GM23338 (cell line): ENCODE data around the gene PTPRN2.

Experiments
- CREB1 ChIP-seq: fragments of 250-450 bp; sonication (Bioruptor Pico); IDR thresholded peaks from 2 replicates; pipeline ENCODE4 v1.5.0; 2020; ENCODE audit warnings: low read depth, mild to moderate bottlenecking, moderate library complexity
- ETS1 ChIP-seq: IDR thresholded peaks from 2 replicates; pipeline ENCODE4 v1.6.1; 2016; ENCODE audit warnings: antibody characterized with exemption
- EZH2phosphoT487 ChIP-seq: fragments of 200-600 bp; sonication (generic); IDR thresholded peaks from one replicate; pipeline ENCODE4 v1.8.1; 2018; ENCODE audit warnings: antibody characterized with exemption; ENCODE audit not compliant: unreplicated experiment
- POLR2AphosphoS5 ChIP-seq: IDR thresholded peaks from 2 replicates; pipeline ENCODE4 v1.6.1; 2016; ENCODE audit warnings: antibody characterized with exemption, low read depth
- REST ChIP-seq: IDR thresholded peaks from one replicate; pipeline ENCODE4 v1.6.1; 2018; ENCODE audit warnings: antibody characterized with exemption; ENCODE audit not compliant: unreplicated experiment
- TF ChIP-seq, protein P1 (sequence below), 2 experiments: fragments of 200-600 bp in 1 of 2; sonication (generic) in 1 of 2; conservative IDR thresholded peaks; 2 replicates each; pipeline versions ENCODE4 v1.5.1 to v1.6.1; 2016 to 2017; ENCODE audit warnings: antibody characterized with exemption in 2 of 2, low read depth in 2 of 2, mild to moderate bottlenecking in 2 of 2, moderate library complexity in 1 of 2

DNA sequence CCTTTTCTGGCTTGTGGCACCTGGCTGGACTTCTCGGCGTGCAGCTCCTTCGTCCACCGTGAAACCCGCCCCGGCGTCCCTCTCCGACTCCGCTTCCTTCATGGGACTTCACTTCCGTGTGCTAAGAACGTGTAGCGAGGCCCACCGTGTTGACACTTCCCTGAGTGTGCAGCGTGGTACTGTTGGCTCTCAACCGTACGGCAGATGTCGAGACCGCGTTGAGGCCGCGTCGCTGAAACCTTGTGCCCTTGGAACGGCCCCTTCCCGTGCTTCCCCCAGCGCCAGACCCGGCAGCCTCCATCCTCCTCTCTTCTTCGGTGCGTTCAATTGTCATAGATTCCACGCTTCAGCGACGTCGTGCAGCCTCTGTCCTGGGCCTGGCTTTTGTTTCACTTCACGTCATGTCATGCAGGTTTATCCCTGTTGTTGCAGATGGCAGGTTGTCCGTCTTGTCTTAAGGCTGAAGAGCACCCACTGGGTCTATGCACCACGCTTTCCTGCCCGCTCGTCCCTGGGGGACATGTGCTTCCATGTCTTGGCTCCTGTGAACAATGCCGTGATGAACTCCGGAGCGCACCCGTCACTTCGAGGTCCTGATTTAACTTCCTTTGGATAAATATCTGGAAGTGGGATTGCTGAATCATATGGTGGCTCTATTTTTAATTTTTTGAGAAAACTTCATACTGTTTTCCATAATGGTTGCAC is 785.5 kb downstream of the PTPRN2 start:
- TF ChIP-seq, protein P1, sequence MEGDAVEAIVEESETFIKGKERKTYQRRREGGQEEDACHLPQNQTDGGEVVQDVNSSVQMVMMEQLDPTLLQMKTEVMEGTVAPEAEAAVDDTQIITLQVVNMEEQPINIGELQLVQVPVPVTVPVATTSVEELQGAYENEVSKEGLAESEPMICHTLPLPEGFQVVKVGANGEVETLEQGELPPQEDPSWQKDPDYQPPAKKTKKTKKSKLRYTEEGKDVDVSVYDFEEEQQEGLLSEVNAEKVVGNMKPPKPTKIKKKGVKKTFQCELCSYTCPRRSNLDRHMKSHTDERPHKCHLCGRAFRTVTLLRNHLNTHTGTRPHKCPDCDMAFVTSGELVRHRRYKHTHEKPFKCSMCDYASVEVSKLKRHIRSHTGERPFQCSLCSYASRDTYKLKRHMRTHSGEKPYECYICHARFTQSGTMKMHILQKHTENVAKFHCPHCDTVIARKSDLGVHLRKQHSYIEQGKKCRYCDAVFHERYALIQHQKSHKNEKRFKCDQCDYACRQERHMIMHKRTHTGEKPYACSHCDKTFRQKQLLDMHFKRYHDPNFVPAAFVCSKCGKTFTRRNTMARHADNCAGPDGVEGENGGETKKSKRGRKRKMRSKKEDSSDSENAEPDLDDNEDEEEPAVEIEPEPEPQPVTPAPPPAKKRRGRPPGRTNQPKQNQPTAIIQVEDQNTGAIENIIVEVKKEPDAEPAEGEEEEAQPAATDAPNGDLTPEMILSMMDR (conservative IDR thresholded peaks at IDR 0.05; ENCODE audit: low read depth in 2 of 2) = no peak
- TF ChIP-seq CREB1 (CRISPR knock-in tag) (no peak), EZH2phosphoT487 (no peak), REST (no peak), POLR2AphosphoS5 (no peak), ETS1 (no peak)
